HG03342 (cell line): ENCODE measurements around the gene SDSL.
A peak's percentile ranks its signal among the peaks of the same experiment; 100 is the strongest.

ENCODE experiments used
- ATAC-seq: cut with Tn5 transposase; IDR thresholded peaks from one replicate; pipeline ENCODE4 v1.9.1; 2021; ENCODE audit warnings: mild to moderate bottlenecking, moderate library complexity; ENCODE audit not compliant: unreplicated experiment

SDSL gene

GRCh38 chr12:113443030-113443539 lies 20.9 kb downstream of the SDSL start:
- ATAC-seq, result no peak

DNA sequence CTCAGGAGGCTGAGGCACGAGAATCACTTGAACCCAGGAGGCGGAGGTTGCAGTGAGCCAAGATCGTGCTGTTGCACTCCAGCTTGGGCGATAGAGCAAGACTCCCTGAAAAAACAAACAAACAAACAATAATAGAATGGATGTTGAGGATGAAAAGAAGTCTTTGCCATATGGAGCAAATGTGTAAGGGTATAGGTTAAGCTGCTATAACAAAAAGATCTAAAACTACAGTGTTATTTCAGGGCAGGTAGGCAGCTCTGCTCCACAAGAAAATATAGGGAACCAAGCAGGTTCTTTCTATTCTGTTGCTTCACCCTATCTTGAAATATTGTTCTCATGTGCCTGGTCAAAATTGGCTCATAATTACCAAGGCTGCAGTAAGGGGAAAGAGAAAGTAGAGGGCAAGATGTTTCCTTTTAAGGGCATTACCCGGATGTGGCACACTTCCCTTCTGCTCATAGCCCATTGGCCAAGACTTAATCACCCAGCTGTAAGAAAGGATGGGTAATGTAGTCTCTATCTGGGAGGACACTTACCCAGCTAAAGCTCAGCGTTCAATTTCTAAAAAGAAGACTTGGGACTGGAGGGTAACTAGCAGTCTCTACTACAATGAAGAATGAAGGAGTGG lies 23.5 kb downstream of the SDSL start:
- no peak for ATAC-seq

DNA sequence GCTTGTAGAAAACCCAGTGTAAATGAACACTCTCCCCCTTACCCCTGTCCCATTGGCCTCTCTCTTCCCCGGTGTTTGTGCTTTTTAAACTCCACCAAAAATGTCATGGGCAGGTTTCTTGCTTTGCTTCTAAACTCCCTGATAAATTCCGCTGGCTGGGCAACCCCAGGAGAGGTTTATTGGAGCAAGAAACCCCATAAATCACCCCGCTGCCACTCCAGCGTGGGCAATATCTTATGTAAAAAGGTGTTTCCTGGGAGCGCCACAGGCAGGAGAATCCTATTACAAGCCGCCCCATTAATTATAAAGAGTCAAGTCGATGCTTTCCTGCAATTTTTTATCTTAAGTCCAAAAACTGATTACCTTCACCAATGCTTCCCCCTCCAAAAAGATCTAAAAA lies 26.7 kb downstream of the SDSL start:
- no peak for ATAC-seq

- ATAC-seq, result no peak
These were observed 27.1 kb downstream of the SDSL start for GRCh38 chr12:113449299-113449698.

DNA sequence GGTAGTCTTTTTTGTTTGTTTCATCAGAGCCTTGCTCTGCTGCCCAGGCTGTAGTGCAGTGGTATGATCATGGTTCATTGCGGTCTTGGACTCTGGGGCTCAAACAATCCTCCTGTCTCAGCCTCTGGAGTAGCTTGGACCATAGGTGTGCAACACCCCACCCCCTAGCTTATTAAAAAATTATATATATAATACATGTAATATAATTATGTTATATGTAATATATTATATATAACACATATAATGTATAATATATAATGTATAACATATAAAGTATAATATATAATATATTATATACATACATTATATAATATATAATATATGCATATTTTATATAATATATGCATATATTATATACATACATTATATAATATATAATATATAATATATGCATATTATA lies 27.7 kb downstream of the SDSL start:
- no peak for ATAC-seq

DNA sequence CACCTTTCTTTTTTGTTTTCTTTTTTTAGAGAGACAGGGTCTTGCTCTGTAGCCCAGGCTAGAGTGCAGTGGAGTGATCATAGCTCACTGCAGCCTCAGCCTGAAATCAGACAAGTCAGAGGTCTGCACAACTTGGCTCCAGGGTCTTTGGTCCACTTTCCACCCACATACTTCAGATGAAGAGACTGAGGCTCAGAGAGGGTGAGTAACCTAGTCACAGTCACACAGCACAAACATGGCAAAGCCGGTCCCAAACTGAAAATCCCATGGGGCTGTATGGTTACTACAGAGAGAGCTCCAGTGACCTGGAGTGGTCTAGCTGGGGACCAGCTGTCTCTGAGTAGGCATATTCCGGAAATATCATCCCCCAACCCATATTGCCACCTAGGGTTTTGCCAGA lies 30.3 kb downstream of the SDSL start:
- no peak for ATAC-seq

DNA sequence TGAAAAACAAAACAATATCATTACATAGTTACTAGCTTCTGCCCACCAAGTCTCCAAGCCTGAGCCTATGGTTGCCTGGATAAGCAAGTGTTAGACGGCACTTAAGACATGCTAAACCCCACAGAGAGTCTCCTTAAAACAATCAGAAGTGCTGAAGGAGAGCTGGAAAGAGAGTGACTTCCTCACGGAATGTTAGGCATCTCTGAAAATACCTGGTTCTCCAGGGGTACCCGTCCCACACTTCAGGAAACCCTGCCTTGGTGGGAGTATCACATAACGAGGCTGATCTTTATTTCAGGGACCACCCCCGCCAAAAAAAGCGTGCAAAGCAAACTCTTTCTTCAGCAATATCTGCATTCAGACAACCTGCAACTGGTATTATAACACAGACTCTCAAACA lies 31.1 kb downstream of the SDSL start:
- no peak for ATAC-seq

DNA sequence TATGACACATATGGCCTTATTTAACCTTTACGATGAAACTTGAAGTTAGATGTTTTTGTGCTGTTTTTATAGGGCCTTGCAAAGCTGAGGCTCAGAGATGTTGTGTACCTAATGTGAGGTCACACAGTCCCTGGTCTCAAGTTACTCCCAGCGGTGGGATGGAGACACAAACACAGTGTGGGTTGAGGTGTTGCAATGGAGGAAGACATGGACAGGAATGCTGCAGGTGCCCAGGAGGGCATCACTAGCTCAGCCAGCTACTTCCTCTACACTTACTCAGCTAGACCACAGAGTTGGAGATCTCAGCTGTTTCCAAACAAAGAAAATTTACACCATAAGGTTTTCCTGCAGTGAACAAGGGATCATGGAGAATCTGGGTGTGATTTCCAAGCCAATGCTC lies 34.0 kb downstream of the SDSL start:
- ATAC-seq, result no peak

DNA sequence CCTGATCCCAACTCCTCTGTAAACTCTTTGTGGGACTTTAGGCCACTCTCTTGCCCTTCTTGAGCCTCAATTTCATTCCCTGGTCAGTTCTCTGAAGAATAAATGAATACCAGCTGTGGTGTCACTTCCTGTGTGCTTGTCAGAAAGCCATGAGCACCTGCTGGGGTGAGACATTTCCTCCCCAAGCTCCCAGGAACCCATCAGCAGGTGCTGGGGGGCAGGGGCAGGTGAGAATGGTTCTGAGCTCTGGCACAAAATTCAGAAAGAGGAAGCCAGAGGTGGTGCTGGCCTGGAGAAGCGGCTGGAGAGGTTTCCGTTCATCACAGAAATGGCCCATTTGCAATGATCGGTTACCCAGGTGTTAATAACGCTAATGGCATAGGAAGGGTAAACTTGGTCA lies 34.6 kb downstream of the SDSL start:
- ATAC-seq, result no peak

DNA sequence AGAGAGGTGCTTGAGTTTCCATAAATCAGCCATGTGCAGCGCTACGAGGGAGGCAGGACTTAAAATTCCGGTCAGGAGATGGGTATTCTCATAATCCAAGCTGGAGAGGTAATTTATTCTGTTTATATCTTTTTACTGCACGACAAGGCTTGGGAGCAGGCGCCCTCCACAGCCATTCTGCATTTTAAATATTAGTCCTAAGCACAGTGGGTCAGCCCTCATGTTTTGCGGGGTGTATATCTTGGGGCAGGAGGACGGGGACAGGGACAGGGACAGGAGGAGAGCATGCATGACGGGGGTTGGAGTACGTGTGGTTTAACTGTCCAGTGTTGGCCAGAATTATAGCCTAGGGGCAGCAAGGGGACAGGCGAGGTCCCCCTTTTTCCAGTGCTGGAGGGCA lies 35.0 kb downstream of the SDSL start:
- ATAC-seq, result no peak

GRCh38 chr12:113457710-113458109 lies 35.5 kb downstream of the SDSL start:
- no peak for ATAC-seq

DNA sequence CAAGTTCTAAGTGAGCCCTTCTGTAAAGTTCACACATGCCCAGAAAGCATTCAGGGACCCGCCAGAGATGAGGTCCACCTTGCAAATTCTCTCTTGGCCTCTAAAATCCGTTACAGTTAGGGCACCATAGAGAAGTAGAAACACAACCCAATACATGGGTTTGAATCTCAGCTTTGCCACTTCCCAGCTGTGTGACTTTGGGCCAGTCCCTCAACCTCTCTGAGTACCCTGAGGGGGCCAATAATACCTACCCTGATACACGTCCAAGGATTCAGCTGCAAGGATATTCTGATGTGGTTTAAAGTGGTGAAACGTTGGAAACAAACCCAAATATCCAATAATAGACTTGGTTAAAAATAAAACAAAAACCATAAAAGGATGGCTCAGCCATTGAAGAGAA lies 37.8 kb downstream of the SDSL start:
- no peak for ATAC-seq

DNA sequence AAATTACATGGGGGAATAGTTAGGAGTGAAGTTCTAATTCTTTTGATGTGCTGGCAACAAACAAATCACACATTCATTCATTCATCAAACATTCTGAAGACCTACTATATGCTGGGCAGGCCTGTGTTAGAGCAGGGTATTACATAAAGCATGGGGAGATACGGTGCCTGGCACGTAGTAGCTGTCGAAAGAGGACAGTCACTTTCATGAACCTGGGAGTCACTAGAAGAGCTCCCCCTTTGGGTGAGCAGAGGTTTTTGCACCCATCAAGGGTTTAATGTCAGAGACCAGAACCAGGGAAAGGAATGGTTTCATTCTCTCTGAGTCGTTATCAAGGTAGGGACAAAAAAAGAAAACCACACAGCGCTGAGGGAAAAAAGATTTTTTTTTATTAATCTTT lies 39.5 kb downstream of the SDSL start:
- no peak for ATAC-seq

- peak; percentile 47 for ATAC-seq
These were observed 40.1 kb downstream of the SDSL start for GRCh38 chr12:113462117-113462774.

GRCh38 chr12:113462998-113463745 lies 41.0 kb downstream of the SDSL start:
- ATAC-seq, result no peak

DNA sequence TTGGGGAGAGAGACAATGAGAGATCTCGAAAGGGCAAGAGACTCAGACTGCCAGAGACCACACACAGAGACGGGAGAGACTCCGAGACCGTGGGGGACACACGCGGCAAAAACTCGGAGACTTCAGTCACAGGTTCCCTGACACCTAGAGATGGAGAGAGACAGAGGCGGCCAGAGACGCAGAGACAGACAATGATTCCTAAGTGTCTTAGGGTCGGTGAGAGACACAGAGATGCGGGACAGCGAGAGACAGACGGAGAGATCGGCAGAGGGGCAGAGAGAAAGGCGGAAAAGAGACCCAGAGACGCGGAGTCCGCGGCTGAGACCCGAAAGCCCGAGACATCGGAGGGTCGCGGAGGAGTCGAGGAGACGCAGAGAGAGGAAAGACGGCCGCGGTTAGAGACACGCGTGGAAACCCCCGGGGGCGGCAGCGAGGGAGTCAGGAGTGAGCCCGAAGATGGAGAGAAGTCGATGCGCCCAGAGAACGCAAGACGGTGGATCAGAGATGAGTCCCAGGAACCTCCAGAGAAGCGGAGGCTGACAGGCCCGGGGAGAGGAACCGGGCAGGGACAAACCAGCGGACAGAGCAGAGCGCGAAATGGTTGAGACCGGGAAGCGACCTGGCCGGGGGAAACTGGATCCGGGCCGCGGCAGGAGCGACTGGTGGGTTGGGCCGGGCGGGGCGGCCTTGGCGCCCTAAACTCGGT lies 41.7 kb downstream of the SDSL start:
- ATAC-seq, result no peak

- no peak for ATAC-seq
These were observed 42.2 kb downstream of the SDSL start for GRCh38 chr12:113464452-113464775.

GRCh38 chr12:113464852-113465719 lies 42.9 kb downstream of the SDSL start:
- no peak for ATAC-seq

DNA sequence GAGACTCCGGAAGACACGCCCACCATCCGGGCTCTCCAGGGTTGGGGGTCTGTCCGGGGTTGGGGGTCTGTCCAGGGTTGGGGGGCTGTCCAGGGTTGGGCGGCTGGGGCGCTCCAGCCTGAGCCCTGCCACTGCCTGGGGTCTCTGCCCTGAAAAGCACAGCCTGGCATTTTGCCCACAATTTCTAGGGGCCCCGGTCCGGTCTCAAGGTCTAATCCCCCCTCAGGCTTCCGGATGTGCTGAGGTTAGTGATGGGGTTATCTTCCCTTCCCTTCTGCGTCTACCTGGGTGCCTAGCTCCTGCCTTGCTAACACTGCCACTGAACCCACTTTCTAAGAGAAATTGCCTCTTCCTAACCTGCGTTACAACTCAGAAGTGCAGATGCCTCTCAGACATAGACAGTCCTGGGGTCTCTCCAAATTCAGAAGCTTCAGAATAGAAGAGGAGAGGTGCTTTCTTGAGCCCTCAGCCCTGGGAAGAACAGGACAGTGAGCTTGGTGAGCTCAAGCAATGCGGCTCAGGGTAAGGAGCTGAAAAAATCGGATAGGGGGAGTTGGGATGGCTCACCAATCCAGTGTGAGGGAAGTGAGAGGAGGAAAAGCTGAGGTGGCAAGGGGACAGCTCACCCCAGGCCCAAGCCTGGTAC lies 43.8 kb downstream of the SDSL start:
- no peak for ATAC-seq

DNA sequence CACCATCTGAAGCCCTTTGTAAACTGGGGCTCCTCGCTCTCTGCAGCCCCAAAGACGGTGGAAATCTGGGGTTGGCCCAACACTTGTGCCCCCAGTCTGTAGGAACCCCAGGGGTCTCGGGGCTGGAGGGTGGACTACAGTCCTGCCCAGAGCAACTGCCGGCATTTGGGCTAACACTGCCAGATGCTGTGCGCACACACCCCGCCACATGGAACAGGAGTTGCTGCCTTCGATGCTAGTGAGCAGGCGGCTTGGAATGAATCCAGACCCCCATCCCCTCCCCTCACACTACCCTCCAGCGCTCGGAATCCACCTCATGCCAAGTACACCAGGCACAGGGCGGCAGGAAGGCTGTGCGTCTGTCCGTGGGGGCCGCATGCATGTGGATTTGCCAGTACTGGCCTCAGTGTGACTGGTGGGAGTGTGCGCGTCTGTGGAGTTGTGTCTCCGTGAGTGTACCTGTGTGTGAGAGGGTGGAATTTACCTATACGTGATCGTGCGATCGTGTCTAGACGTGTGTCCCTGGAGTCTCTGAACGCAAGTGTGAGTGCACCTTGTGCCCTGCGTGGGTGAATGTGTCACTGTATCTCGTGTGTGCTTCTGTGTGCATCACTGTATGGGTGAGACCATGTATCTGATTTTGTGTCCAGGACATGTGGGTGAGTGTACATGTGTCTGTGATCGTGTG lies 44.4 kb downstream of the SDSL start:
- no peak for ATAC-seq
